Muscle layer of colon (tissue), 2 donors: ENCODE results near the gene OR2L13.

Experiments
- H3K27ac ChIP-seq: one replicate; pipeline ENCODE4 v1.7.0; 2013; ENCODE audit warnings: low read depth, mild to moderate bottlenecking, low read length, moderate library complexity
- H3K27me3 ChIP-seq, 2 donors: one replicate each; pipeline ENCODE4 v1.7.0; 2013; ENCODE audit warnings: low read length in 2 of 2, mild to moderate bottlenecking in 2 of 2; ENCODE audit not compliant: insufficient read depth in 2 of 2, control insufficient read depth in 1 of 2
- H3K36me3 ChIP-seq: one replicate; pipeline ENCODE4 v1.7.0; 2013; ENCODE audit warnings: mild to moderate bottlenecking, low read length; ENCODE audit not compliant: insufficient read depth
- H3K4me1 ChIP-seq: one replicate; pipeline ENCODE4 v1.7.0; 2013; ENCODE audit warnings: mild to moderate bottlenecking, low read length; ENCODE audit not compliant: insufficient read depth
- H3K4me3 ChIP-seq, 2 donors: one replicate each; pipeline ENCODE4 v1.7.0; 2013; ENCODE audit warnings: low read length in 2 of 2, low read depth in 1 of 2, mild to moderate bottlenecking in 1 of 2, moderate library complexity in 1 of 2
- H3K9ac ChIP-seq: one replicate; pipeline ENCODE4 v1.7.0; 2013; ENCODE audit warnings: low read length
- H3K9me3 ChIP-seq: one replicate; pipeline ENCODE4 v1.7.0; 2013; ENCODE audit warnings: mild to moderate bottlenecking, low read length
- donor health status: abdominal sarcoma.
- donor health status: Adenocarcinoma of cecum.

The OR2L13 gene

GRCh38 chr1:248114890-248115289, 19.9 kb downstream of the OR2L13 start:
- no peaks in the 10 kb centered on the region for H3K27me3 ChIP-seq
- H3K9me3 ChIP-seq = no peaks in the 10 kb centered on the region
- H3K4me3 ChIP-seq = no peak overlapping the region
- no peaks in the 10 kb centered on the region for H3K4me1 ChIP-seq
- H3K9ac ChIP-seq = no peak overlapping the region
- no peaks in the 10 kb centered on the region for H3K36me3 ChIP-seq
- H3K27ac ChIP-seq = no peak overlapping the region

DNA sequence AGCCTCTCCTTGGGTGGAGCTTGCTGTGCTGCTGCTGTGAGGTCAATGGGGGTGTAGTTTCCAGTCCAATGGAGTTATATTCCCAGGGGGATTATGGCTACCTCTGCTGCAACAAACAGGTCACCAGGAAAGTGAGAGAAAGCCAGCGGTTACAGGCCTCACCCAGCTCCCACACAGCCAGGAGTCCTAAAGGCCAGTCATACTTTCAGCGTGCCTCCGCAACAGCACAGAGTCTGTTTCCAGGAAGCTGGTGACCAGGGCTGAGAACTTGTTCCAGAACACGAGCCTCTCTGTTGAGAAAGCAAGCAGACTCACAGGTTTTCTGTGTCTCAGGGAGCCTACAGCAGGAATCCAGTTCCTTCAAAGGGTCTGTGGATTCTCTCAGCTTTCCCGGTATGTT, 32.7 kb downstream of the OR2L13 start:
- H3K9me3 ChIP-seq = no peaks in the 10 kb centered on the region
- no peak overlapping the region for H3K4me3 ChIP-seq
- no peaks in the 10 kb centered on the region for H3K27me3 ChIP-seq
- H3K27ac ChIP-seq = no peak overlapping the region
- no peaks in the 10 kb centered on the region for H3K36me3 ChIP-seq
- no peak overlapping the region for H3K9ac ChIP-seq
- no peaks in the 10 kb centered on the region for H3K4me1 ChIP-seq

DNA sequence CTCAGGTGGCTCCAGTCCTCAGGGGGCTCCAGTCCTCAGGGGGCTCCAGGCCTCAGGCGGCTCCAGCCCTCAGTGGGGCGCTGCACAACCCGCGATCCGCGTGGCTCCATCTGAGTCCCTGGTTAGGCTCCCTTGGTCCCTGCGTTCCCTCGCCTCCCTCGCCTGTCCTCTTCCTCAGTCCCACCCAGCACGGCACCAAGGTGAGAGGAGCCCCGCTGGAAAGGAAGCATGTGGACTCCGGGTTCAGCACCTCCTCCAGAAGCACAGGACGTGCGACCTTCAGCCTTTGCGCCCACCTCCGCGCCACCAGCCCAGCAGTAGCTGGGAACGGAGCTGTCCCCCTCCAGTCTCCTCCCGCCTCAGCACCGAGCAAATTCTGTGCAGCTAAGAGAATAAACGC, 41.8 kb downstream of the OR2L13 start:
- Histone ChIP-seq H3K4me3 (no peak overlapping the region), H3K27me3 (no peaks in the 10 kb centered on the region), H3K9me3 (no peaks in the 10 kb centered on the region), H3K9ac (no peak overlapping the region), H3K4me1 (no peaks in the 10 kb centered on the region), H3K27ac (no peak overlapping the region), H3K36me3 (no peaks in the 10 kb centered on the region)

- Histone ChIP-seq H3K4me3 (no peak overlapping the region), H3K4me1 (no peaks in the 10 kb centered on the region), H3K27ac (no peak overlapping the region), H3K9ac (no peak overlapping the region), H3K27me3 (no peaks in the 10 kb centered on the region), H3K36me3 (no peaks in the 10 kb centered on the region), H3K9me3 (no peaks in the 10 kb centered on the region)
Measured at GRCh38 chr1:248140846-248141245, 45.9 kb downstream of the OR2L13 start.

DNA sequence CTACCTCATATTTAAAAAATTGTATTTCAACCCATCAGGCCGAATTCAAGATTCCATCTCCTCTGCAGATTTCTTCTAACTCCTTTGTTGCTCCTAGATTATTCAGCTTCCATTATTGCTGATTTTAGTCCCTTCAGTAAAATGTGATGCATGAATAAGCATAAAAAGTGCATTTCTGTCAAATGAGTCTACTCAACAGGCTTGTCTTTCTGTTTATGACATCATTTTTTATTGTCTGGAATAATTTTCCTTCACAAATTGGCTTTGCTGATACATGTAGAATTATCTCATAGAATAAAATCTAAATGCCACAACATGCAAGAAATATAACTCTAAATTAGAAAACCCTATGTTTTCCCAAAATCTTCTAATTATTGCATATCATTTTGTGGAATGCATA, 48.3 kb downstream of the OR2L13 start:
- Histone ChIP-seq H3K27me3 (no peaks in the 10 kb centered on the region), H3K27ac (no peak overlapping the region), H3K4me1 (no peaks in the 10 kb centered on the region), H3K9ac (no peak overlapping the region), H3K4me3 (no peak overlapping the region), H3K36me3 (no peaks in the 10 kb centered on the region), H3K9me3 (no peaks in the 10 kb centered on the region)

- Histone ChIP-seq H3K36me3 (no peaks in the 10 kb centered on the region), H3K4me3 (no peak within 1 kb of the TSS), H3K4me1 (no peaks in the 10 kb centered on the region), H3K27ac (no peak within 1 kb of the TSS), H3K9ac (no peak within 1 kb of the TSS), H3K27me3 (no peaks in the 10 kb centered on the region), H3K9me3 (no peaks in the 10 kb centered on the region)
Measured at GRCh38 chr1:248144513-248145198, 49.7 kb downstream of the OR2L13 start, which contains the start of gene OR2M5. Gene OR2M5 (plus strand): TSS chr1:248145148. CDS start chr1:248145148, 0 bp downstream.
